IMR-90 (cell line): ENCODE data around the gene CDHR2.

Source experiments
- CTCF ChIP-seq: conservative IDR thresholded peaks from 2 replicates; pipeline ENCODE4 v1.5.1; 2012; ENCODE audit warnings: mild to moderate bottlenecking, low read depth, low read length, improper control_type of control experiment
- RCOR1 ChIP-seq: IDR thresholded peaks from 2 replicates; pipeline ENCODE4 v1.6.1; 2012; ENCODE audit warnings: mild to moderate bottlenecking, low read length, improper control_type of control experiment; ENCODE audit not compliant: insufficient replicate concordance

GRCh38 chr5:176500511-176500910, 48.6 kb upstream of the CDHR2 start:
- TF ChIP-seq CTCF (no peak), RCOR1 (no peak)
